IPS-15b (cell line): ENCODE results near the gene IRF8.

Experiments
- H3K27me3 ChIP-seq: one replicate; pipeline ENCODE4 v1.6.1; 2013; ENCODE audit warnings: low read length; ENCODE audit not compliant: control insufficient read depth, insufficient read depth
- H3K36me3 ChIP-seq: one replicate; pipeline ENCODE4 v1.6.1; 2013; ENCODE audit warnings: low read length; ENCODE audit not compliant: control insufficient read depth, insufficient read depth
- H3K4me1 ChIP-seq: one replicate; pipeline ENCODE4 v1.6.1; 2013; ENCODE audit warnings: mild to moderate bottlenecking, low read length; ENCODE audit not compliant: control insufficient read depth, insufficient read depth
- H3K4me3 ChIP-seq: one replicate; pipeline ENCODE4 v1.5.1; 2013; ENCODE audit warnings: low read depth, low read length
- H3K9ac ChIP-seq: one replicate; pipeline ENCODE4 v1.6.1; 2013; ENCODE audit warnings: low read depth, mild to moderate bottlenecking, low read length
- H3K9me3 ChIP-seq: one replicate; pipeline ENCODE4 v1.6.1; 2013; ENCODE audit warnings: mild to moderate bottlenecking, low read length; ENCODE audit not compliant: control insufficient read depth, insufficient read depth

IRF8 gene

GRCh38 chr16:85884808-85885463, 14.0 kb upstream of the IRF8 start:
- Histone ChIP-seq H3K4me1 (no peaks in the 10 kb centered on the region), H3K27me3 (no peaks in the 10 kb centered on the region), H3K4me3 (no peak overlapping the region), H3K36me3 (no peaks in the 10 kb centered on the region), H3K9ac (no peak overlapping the region), H3K9me3 (no peaks in the 10 kb centered on the region)

DNA sequence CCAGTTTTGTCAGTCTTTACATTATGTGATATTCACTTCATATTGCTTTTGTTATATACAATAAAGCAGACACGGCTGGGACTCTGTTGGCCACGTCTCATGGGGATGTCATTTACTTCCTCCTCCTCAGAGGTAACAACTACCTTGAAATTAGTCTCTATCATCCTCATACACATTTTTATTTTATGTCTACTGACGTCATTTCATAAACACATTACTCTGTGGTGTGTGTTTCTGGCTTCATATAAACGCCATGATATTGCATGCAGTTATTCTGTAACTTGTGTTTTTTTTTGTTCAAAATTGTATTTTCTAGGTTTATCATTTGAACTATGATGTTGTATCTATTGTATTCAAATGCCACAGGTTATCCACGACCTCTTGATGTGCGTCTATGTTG, 13.4 kb upstream of the IRF8 start:
- Histone ChIP-seq H3K27me3 (no peaks in the 10 kb centered on the region), H3K9me3 (no peaks in the 10 kb centered on the region), H3K9ac (no peak overlapping the region), H3K36me3 (no peaks in the 10 kb centered on the region), H3K4me3 (no peak overlapping the region), H3K4me1 (no peaks in the 10 kb centered on the region)

DNA sequence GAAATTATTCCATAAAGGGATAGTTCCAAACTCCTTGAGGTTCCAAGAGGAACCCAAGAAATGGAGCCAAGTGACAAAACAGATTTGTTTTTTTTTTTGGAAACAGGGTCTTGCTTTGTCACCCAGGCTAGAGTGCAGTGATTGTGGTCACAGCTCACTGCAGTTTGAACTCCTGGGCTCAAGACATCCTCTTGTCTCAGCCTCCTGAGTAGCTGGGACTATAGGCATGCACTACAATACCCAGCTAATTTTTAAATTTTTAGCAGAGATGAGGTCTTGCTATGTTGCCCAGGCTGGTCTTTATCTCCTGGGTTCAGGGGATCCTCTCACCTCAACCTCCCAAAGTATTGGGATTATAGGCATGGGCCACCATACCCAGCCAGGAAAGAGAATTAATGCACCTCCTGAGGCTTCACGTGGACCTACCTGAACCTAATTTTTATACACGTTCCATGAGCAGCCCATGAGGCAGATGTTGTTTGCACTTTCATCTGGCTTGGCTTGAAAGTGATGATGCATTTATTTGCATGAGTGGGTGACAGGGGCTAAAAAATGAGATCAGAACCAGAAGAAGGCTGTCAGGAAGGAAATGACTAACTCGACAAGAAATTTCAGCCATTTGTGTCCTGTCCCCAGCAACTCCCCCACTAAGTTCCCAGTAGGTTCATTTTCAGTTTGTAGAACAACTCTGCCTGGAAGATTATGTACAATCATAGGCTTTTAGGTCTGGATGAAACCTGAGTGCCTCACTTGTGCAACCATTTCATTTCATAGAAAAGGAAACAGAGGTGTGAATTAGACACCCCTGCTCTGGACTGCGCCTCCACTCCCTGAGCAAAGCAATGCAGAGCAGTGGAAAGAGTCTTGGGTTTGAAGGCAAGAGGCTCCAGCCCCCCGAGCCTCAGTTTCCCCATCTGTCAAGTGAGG, 10.3 kb upstream of the IRF8 start:
- no peak overlapping the region for H3K4me3 ChIP-seq
- peaks cover 3% of the 10 kb centered on the region for H3K27me3 ChIP-seq

GRCh38 chr16:85891033-85891775, 7.8 kb upstream of the IRF8 start:
- H3K4me3 ChIP-seq: no peak overlapping the region
- H3K9ac ChIP-seq: no peak overlapping the region
- peaks cover 16% of the 10 kb centered on the region for H3K27me3 ChIP-seq
- H3K4me1 ChIP-seq: no peaks in the 10 kb centered on the region
- no peaks in the 10 kb centered on the region for H3K9me3 ChIP-seq
- no peaks in the 10 kb centered on the region for H3K36me3 ChIP-seq

More for the DNA sequence above, 10.3 kb upstream of the IRF8 start:
- no peak overlapping the region for H3K9ac ChIP-seq
- no peaks in the 10 kb centered on the region for H3K4me1 ChIP-seq
- H3K9me3 ChIP-seq: no peaks in the 10 kb centered on the region
- no peaks in the 10 kb centered on the region for H3K36me3 ChIP-seq

DNA sequence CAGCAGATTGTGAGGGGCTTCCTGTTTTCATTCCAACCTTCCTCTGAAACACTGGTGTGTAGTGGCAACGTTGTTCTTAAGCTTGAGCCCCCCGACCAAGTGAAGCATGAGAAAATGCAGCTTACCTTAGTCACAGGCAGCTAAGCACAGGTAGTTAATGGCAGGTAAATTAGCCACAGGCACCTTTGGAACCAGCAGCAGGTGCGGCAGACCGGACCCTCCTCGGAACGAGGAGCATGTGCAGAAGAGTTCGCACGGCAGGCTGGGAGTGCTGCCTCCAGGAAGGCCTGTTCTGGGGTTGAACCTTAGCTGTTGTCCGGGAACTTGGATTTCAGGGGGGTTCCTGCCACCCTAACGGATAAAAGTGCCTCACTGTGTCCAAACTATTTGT, 7.2 kb upstream of the IRF8 start:
- peaks cover 20% of the 10 kb centered on the region for H3K27me3 ChIP-seq
- H3K9me3 ChIP-seq: no peaks in the 10 kb centered on the region
- no peak overlapping the region for H3K9ac ChIP-seq
- H3K4me1 ChIP-seq: no peaks in the 10 kb centered on the region
- no peak overlapping the region for H3K4me3 ChIP-seq
- H3K36me3 ChIP-seq: no peaks in the 10 kb centered on the region

DNA sequence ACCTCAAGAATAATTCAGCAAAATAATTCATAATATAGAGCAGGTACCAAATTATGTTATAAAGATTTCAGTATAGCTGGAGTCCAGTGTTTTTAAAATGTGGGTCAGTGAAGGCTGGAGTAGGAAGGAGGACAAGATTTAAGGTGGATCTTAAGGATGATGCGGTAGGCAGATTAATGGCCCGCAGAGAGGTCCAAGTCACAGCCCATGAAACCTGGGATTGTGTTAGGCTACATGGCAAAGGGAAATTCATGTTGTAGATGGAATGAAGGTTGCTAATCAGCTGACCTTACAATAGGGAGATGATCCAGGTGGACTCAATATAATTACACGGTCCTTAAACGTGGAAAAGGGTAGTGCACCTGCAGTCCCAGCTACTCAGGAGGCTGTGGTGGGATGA, 6.2 kb upstream of the IRF8 start:
- Histone ChIP-seq H3K36me3 (no peaks in the 10 kb centered on the region), H3K4me3 (no peak overlapping the region), H3K9ac (no peak overlapping the region), H3K27me3 (peaks cover 30% of the 10 kb centered on the region), H3K4me1 (no peaks in the 10 kb centered on the region), H3K9me3 (no peaks in the 10 kb centered on the region)

GRCh38 chr16:85894266-85894665, 4.7 kb upstream of the IRF8 start:
- Histone ChIP-seq H3K4me3 (no peak overlapping the region), H3K9ac (no peak overlapping the region), H3K9me3 (no peaks in the 10 kb centered on the region), H3K36me3 (no peaks in the 10 kb centered on the region), H3K4me1 (no peaks in the 10 kb centered on the region), H3K27me3 (peaks cover 40% of the 10 kb centered on the region)

GRCh38 chr16:85897382-85897781, 1.6 kb upstream of the IRF8 start:
- Histone ChIP-seq H3K4me1 (no peaks in the 10 kb centered on the region), H3K9ac (no peak overlapping the region)

DNA sequence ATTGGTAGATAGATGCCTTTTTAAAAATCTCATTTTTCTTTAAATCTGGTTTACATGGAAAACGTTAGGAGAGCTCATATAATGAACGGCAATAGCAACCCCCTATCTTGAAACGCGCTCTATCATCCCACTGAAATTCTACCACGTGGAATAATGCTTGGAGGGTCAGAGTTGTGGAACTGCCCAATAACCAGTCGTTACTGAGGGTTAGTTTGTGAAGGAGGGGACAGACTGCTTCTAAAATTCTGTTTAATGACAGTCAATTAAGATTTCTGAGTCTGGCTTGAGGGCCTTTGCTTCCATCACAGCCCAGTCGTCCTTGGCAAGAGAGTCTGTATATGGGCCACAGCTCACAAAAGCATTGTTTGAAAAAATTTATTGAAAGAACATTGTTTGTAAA, 482 bp downstream of the IRF8 start:
- Histone ChIP-seq H3K9me3 (no peaks in the 10 kb centered on the region), H3K9ac (no peak overlapping the region), H3K36me3 (no peaks in the 10 kb centered on the region), H3K4me1 (no peaks in the 10 kb centered on the region), H3K4me3 (peak overlapping the region; percentile 59), H3K27me3 (peaks cover 52% of the 10 kb centered on the region)

More at GRCh38 chr16:85897382-85897781, 1.6 kb upstream of the IRF8 start:
- Histone ChIP-seq H3K4me3 (no peak overlapping the region), H3K36me3 (no peaks in the 10 kb centered on the region), H3K27me3 (peaks cover 58% of the 10 kb centered on the region), H3K9me3 (no peaks in the 10 kb centered on the region)

DNA sequence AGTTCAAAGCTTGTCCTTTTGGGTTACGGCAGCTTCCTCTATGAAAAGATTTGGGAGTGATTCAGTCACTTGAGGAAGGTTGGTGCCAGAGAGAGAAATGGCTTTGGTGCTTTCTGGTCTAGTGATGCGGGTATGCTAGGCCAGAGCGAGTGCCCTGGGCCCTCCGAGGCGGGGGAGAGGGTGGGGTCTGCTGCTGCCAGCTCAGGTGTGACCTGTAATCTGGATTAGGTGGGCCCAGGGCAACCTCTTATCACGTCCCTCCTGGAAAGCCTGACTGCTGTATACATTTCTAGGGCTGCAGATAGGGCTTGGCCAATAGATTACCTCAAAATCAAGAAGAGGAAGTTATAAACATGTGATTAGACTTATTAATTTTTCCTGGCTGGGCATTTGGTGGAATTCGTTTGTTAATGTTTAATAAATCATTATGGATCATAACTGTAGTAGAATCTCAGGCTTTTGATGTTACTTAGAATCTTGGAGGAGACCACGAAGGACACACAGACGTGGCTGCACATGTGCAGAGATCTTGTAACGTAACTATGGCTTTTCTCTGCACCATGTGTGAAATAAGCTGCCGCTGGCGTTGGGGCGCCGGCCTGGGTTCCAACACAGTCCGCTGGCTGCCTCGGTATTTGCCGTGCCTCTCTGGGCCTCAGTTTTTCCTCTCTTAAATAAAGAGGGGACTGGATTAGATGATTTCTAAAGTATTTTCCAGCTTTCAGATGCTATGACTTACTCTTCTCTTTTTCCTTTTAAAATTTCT, 1.2 kb downstream of the IRF8 start:
- H3K4me3 ChIP-seq: no peak overlapping the region
- H3K36me3 ChIP-seq: no peaks in the 10 kb centered on the region
- H3K4me1 ChIP-seq: no peaks in the 10 kb centered on the region
- peaks cover 49% of the 10 kb centered on the region for H3K27me3 ChIP-seq
- H3K9me3 ChIP-seq: no peaks in the 10 kb centered on the region
- H3K9ac ChIP-seq: no peak overlapping the region

DNA sequence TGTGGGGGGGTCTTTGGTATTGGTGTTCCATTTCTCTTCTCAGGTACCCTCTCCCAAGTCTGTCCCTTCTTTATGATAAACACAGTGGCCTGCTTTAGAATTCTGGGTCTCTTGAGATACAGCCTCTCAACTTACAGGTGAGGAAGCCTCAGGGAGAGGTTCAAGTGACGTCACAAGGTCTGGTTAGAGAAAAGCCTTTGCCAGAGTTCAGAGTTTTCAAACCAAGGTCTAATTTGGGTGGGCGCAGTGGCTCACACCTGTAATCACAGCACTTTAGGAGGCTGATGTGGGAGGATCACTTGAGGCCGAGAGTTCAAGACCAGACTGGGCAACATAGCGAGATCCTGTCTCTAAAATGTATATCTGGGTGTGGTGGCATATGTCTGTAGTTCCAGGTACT, 2.1 kb downstream of the IRF8 start:
- no peak overlapping the region for H3K4me3 ChIP-seq
- no peaks in the 10 kb centered on the region for H3K9me3 ChIP-seq
- no peak overlapping the region for H3K9ac ChIP-seq
- no peaks in the 10 kb centered on the region for H3K4me1 ChIP-seq
- H3K27me3 ChIP-seq: peaks cover 43% of the 10 kb centered on the region
- H3K36me3 ChIP-seq: no peaks in the 10 kb centered on the region
